22Rv1 (cell line): ENCODE measurements around the gene TALDO1.
A peak's percentile ranks its signal among the peaks of the same experiment; 100 is the strongest.

Source experiments
- H3K27ac ChIP-seq: fragments of 450-650 bp; 2 replicates; pipeline ENCODE4 v1.5.1; 2017
- CTCF ChIP-seq: fragments of 450-650 bp; IDR thresholded peaks from 2 replicates; pipeline ENCODE4 v1.5.1; 2017; ENCODE audit warnings: mild to moderate bottlenecking
- ZFX ChIP-seq: fragments of 450-650 bp; IDR thresholded peaks from 2 replicates; pipeline ENCODE4 v1.6.1; 2017; ENCODE audit warnings: antibody characterized with exemption, borderline replicate concordance

The TALDO1 gene

GRCh38 chr11:766936-767210 lies 19.6 kb downstream of the TALDO1 start:
- H3K27ac ChIP-seq = peak overlapping the region; percentile 60; the same call in 1 of the 2 replicates
- TF ChIP-seq ZFX = no peak
- no peak for TF ChIP-seq CTCF

- H3K27ac ChIP-seq = no peak overlapping the region
- TF ChIP-seq ZFX = no peak
These were observed 20.0 kb downstream of the TALDO1 start for GRCh38 chr11:767238-767637.

DNA sequence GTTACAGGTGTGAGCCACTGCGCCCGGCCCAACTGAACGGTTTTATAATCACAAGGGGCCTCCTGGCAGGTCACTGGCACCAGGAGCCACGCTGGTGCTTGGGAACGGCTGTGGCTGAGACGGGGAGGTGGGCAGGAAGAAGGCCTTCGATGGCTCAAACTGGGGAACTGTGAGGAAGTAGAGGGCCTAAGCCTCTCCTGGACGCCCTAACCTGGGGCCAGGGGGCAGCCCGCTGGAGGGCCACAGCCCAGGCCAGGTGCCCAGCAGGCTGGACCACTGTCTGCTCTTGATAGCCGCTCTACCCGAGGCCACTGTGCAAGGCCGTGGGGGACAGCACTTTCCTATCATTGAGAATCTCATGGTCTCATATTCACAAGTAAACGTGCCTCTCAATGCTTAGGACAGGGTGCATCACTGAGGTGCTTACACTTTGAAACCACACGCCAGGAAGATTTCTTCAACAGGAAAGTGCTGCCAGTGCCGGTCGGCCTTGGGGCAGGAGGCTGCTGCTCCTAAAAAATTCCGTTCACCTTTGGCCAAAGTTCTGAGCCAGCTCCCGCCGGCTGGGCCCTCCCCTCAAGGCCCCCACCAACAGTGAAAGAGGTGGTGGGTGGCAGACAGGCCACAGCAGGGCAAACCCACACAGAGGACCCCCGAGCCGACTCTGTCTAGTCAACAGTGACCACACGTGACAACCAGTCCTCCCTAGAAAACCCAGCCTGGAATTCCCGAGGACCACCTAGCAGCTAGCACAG lies 22.8 kb downstream of the TALDO1 start:
- no peak for TF ChIP-seq ZFX
- TF ChIP-seq CTCF = no peak
- no peak overlapping the region for H3K27ac ChIP-seq

DNA sequence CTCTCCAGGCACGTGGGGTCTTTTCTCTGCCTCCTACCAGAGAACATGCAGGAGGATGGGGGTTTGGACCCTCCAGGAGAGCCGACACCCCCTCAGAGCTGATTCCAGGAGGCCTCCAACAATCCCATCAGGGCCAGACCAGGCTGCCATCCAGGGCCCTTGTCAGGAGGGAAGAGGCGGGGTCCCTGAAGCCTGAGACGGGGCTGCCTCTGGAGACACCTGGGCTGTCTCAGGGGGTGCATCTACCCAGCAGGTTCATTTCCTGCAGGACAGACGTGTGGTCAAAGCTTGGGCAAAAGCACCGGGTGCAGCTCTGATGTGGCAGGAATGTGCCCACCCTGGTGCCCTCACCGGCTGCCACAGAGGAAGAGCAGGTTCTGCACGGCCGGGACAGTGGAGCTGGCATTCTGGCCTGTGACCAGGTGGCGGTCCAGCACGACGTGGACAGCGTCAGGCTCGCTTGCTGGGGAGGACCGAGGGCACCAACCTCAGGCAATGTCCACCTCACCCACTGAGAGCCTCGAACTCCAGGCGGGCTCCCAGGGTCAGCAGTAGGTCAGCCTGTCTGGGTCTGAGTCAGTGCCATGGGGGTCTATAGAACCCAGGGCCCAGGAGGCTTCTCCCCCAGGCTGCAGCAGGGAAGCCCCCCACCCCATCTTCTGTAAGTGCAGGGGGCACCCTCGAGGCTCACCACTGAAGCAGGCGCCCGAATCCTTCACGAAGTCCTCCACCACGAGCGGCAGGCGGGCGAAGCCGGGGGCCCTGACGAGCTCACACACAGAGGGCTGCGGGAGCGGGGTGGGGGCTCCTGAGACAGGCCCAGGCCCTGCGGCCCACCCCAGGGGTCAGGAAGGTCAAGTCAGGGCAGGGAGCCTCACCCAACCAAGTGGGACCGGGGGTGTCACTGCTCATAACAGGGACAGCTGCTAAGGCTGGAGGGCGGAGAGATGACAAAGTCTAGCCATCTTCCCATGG lies 23.7 kb downstream of the TALDO1 start:
- TF ChIP-seq CTCF = no peak
- no peak for TF ChIP-seq ZFX
- H3K27ac ChIP-seq = no peak overlapping the region

GRCh38 chr11:771617-772204 lies 24.4 kb downstream of the TALDO1 start:
- no peak overlapping the region for H3K27ac ChIP-seq
- no peak for TF ChIP-seq CTCF
- TF ChIP-seq ZFX = no peak

- no peak overlapping the region for H3K27ac ChIP-seq
- TF ChIP-seq CTCF = no peak
These were observed 25.4 kb downstream of the TALDO1 start for GRCh38 chr11:772429-773390.

DNA sequence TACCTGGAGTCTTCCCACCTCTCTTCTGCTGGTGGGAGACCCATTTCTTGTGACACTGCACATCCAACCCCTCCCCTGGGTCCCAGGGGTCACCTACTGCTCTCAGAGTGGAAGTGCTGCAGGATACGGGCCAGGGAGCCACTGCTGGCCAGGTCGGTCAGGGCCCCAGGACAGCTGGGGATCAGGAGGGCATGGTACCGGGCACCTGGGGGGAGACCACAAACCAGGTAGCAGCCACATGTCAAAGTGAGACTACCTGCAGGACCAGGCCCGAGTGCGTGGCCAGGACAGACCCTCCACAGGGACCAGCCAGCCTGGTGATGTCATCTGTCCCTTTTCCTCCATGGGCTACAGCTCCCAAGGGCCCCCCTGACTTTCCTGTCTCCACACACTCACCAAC lies 26.2 kb downstream of the TALDO1 start:
- H3K27ac ChIP-seq = no peak overlapping the region
- TF ChIP-seq ZFX (no peak), CTCF (no peak)
